PC-9 (cell line): ENCODE results near the gene UVRAG. TPM values are rescaled to one million over a fixed set of nuclear protein-coding genes. Genes with fewer than 3 reads are reported as not detected.

Experiments used
- BruUV-seq: library from RNA; stranded (reverse); fragments of 400-500 nt; replicated peaks from 2 replicates; lab custom pipeline; 2021; lab: Mats Ljungman, UMichigan
- CTCF ChIA-PET: fragments of 300-600 bp; sonication (Branson Sonifier 250); formaldehyde crosslinking; loops from one replicate; lab custom pipeline; 2022; ENCODE audit warnings: antibody characterized with exemption; lab: Charles Lee
- POLR2A ChIA-PET: fragments of 300-600 bp; sonication (Branson Sonifier 250); formaldehyde crosslinking; loops from one replicate; lab custom pipeline; 2022; ENCODE audit warnings: antibody characterized with exemption; ENCODE audit not compliant: unreplicated experiment; lab: Charles Lee
- DNase-seq, 2 experiments: peaks; one replicate each; pipeline versions ENCODE4 v3.0.0 to v3.0.0-alpha.2; 2015 to 2022; ENCODE audit warnings: mixed read lengths in 1 of 2
- H2AFZ ChIP-seq: fragments of 200-600 bp; sonication (generic); 2 replicates; pipeline ENCODE4 v1.8.1; 2017; ENCODE audit warnings: antibody characterized with exemption
- H3F3A ChIP-seq: fragments of 200-600 bp; sonication (generic); 2 replicates; pipeline ENCODE4 v1.8.1; 2017; ENCODE audit warnings: antibody characterized with exemption, mild to moderate bottlenecking, low read depth; ENCODE audit not compliant: insufficient read depth
- H3K27ac ChIP-seq: fragments of 200-600 bp; sonication (generic); 2 replicates; pipeline ENCODE4 v1.6.1; 2016; ENCODE audit warnings: mixed run types
- H3K27me3 ChIP-seq: fragments of 200-600 bp; sonication (generic); 2 replicates; pipeline ENCODE4 v1.6.1; 2016; ENCODE audit warnings: low read depth, mixed run types; ENCODE audit not compliant: insufficient read depth
- H3K36me3 ChIP-seq: fragments of 200-600 bp; sonication (generic); 2 replicates; pipeline ENCODE4 v1.6.1; 2016; ENCODE audit warnings: low read depth, mixed run types
- H3K4me1 ChIP-seq: fragments of 200-600 bp; sonication (generic); replicated peaks from 2 replicates; pipeline ENCODE4 v1.6.1; 2016; ENCODE audit warnings: mixed run types; ENCODE audit not compliant: insufficient read depth
- H3K4me2 ChIP-seq: fragments of 200-600 bp; sonication (generic); 2 replicates; pipeline ENCODE4 v1.6.1; 2017; ENCODE audit warnings: mixed run types
- H3K4me3 ChIP-seq: fragments of 200-600 bp; sonication (generic); 2 replicates; pipeline ENCODE4 v1.6.1; 2016; ENCODE audit warnings: mixed run types
- H3K79me2 ChIP-seq: fragments of 200-600 bp; sonication (generic); 2 replicates; pipeline ENCODE4 v1.6.1; 2017; ENCODE audit warnings: low read depth, mixed run types
- H3K9me2 ChIP-seq: fragments of 200-600 bp; sonication (generic); 2 replicates; pipeline ENCODE4 v1.8.1; 2017; ENCODE audit warnings: mild to moderate bottlenecking; ENCODE audit not compliant: insufficient read depth
- H3K9me3 ChIP-seq: fragments of 200-600 bp; sonication (generic); 2 replicates; pipeline ENCODE4 v1.8.1; 2016; ENCODE audit warnings: low read depth; ENCODE audit not compliant: insufficient read depth
- H4K20me1 ChIP-seq: fragments of 200-600 bp; sonication (generic); 2 replicates; pipeline ENCODE4 v1.8.1; 2017; ENCODE audit not compliant: insufficient read depth
- CTCF ChIP-seq: fragments of 200-600 bp; sonication (generic); conservative IDR thresholded peaks from 2 replicates; pipeline ENCODE4 v1.6.1; 2017; ENCODE audit warnings: mixed run types, antibody characterized with exemption, mild to moderate bottlenecking, moderate library complexity
- EZH2 ChIP-seq: fragments of 200-600 bp; sonication (generic); IDR thresholded peaks from 2 replicates; pipeline ENCODE4 v1.8.0; 2017; ENCODE audit warnings: antibody characterized with exemption, low read depth
- intact Hi-C: fragments of 100-400 bp; cut with micrococcal nuclease; formaldehyde crosslinking; loops from one replicate; pipeline ENCODE4 v1.10.0; 2022; ENCODE audit not compliant: unreplicated experiment
- total RNA-seq: library from RNA; stranded (reverse); gene quantifications from 2 replicates; pipeline ENCODE4 v1.2.3, GENCODE V29; 2021

The UVRAG gene
- total RNA-seq, 1 experiment from 2014 or later: 20.4 TPM

- Histone ChIP-seq H3K27me3 (no peaks in the 10 kb centered on the region), H3K4me2 (no peak overlapping the region), H3K79me2 (no peaks in the 10 kb centered on the region), H3K4me3 (no peak overlapping the region), H3K4me1 (no peaks in the 10 kb centered on the region; the same call in 1 of the 2 replicates), H3K36me3 (no peaks in the 10 kb centered on the region), H3K9me3 (no peaks in the 10 kb centered on the region), H3F3A (no peaks in the 10 kb centered on the region; the same call in 1 of the 2 replicates), H2AFZ (no peak overlapping the region), H3K27ac (no peak overlapping the region), H3K9me2 (no peaks in the 10 kb centered on the region), H4K20me1 (no peaks in the 10 kb centered on the region)
- DNase-seq: no peak
- BruUV-seq: no TSS peak
- CTCF ChIA-PET: no interaction called here
- TF ChIP-seq CTCF (no peak), EZH2 (no peak)
- POLR2A ChIA-PET: interaction anchor here (0.9 kb wide), 1 partner anchor 20 kb away, joined by 4 read pairs; no protein-coding TSS in a partner anchor
- intact Hi-C loops: no loop called here
These were observed 134.1 kb downstream of the UVRAG start for GRCh38 chr11:75949023-75949672.

- no TSS peak for BruUV-seq
- no peaks in the 10 kb centered on the region for H3K79me2 ChIP-seq
- DNase-seq: no peak
- no peaks in the 10 kb centered on the region for H3K9me3 ChIP-seq
- ChIA-PET POLR2A (no interaction called here), CTCF (no interaction called here)
- no peaks in the 10 kb centered on the region for H4K20me1 ChIP-seq
- H3K4me3 ChIP-seq: no peak overlapping the region
- H3K27me3 ChIP-seq: no peaks in the 10 kb centered on the region
- H3K27ac ChIP-seq: no peak overlapping the region
- H3K36me3 ChIP-seq: no peaks in the 10 kb centered on the region
- intact Hi-C loops: no loop called here
- no peaks in the 10 kb centered on the region for H3K9me2 ChIP-seq
- no peak overlapping the region for H2AFZ ChIP-seq
- H3K4me1 ChIP-seq: no peaks in the 10 kb centered on the region; the same call in 1 of the 2 replicates
- H3K4me2 ChIP-seq: no peak overlapping the region
- no peaks in the 10 kb centered on the region; the same call in 1 of the 2 replicates for H3F3A ChIP-seq
- TF ChIP-seq CTCF (no peak), EZH2 (no peak)
These were observed 135.1 kb downstream of the UVRAG start for GRCh38 chr11:75950141-75950540.

GRCh38 chr11:75954039-75954438, 139.0 kb downstream of the UVRAG start:
- H3K9me2 ChIP-seq: no peaks in the 10 kb centered on the region
- no peak overlapping the region for H3K4me2 ChIP-seq
- no peaks in the 10 kb centered on the region for H3K79me2 ChIP-seq
- no peak overlapping the region for H3K27ac ChIP-seq
- ChIA-PET CTCF (no interaction called here), POLR2A (no interaction called here)
- no peaks in the 10 kb centered on the region for H3K36me3 ChIP-seq
- no TSS peak for BruUV-seq
- no peaks in the 10 kb centered on the region for H3K4me1 ChIP-seq
- no peaks in the 10 kb centered on the region for H4K20me1 ChIP-seq
- TF ChIP-seq CTCF: no peak
- no peak for TF ChIP-seq EZH2
- no peaks in the 10 kb centered on the region for H3F3A ChIP-seq
- no peak overlapping the region for H2AFZ ChIP-seq
- no peaks in the 10 kb centered on the region for H3K27me3 ChIP-seq
- H3K4me3 ChIP-seq: no peak overlapping the region
- no peak for DNase-seq
- intact Hi-C loops: no loop called here
- no peaks in the 10 kb centered on the region for H3K9me3 ChIP-seq
